Progenitor cell of endocrine pancreas (in vitro differentiated cells): ENCODE results near the gene TXNRD2. TPM values are rescaled to one million over a fixed set of nuclear protein-coding genes. Genes with fewer than 3 reads are reported as not detected.
A peak's percentile ranks its signal among the peaks of the same experiment; 100 is the strongest.

Experiments
- DNase-seq: peaks from one replicate; pipeline ENCODE4 v3.0.0; 2021; ENCODE audit warnings: low spot score; ENCODE audit not compliant: unreplicated experiment
- H3K27ac Mint-ChIP-seq: 2 replicates; pipeline ENCODE4 v1.8.0; 2021; ENCODE audit warnings: mild to moderate bottlenecking, moderate library complexity, mixed read lengths
- H3K27me3 Mint-ChIP-seq: 2 replicates; pipeline ENCODE4 v1.8.0; 2021; ENCODE audit warnings: mixed read lengths
- H3K36me3 Mint-ChIP-seq: 2 replicates; pipeline ENCODE4 v1.8.0; 2022; ENCODE audit warnings: mixed read lengths; ENCODE audit not compliant: insufficient read depth
- H3K4me1 Mint-ChIP-seq: 2 replicates; pipeline ENCODE4 v1.8.0; 2021; ENCODE audit warnings: low read depth, mixed read lengths
- H3K4me3 Mint-ChIP-seq: 2 replicates; pipeline ENCODE4 v1.8.0; 2021; ENCODE audit warnings: low read depth, mild to moderate bottlenecking, moderate library complexity, mixed read lengths
- H3K9me3 Mint-ChIP-seq: 2 replicates; pipeline ENCODE4 v1.8.0; 2021; ENCODE audit warnings: low read depth, mixed read lengths
- total RNA-seq: library from RNA; stranded (reverse); gene quantifications from 2 replicates; pipeline ENCODE4 v1.2.1, GENCODE V29; 2021
- TF ChIP-seq, protein P1 (sequence below): fragments of 200-600 bp; sonication (generic); IDR thresholded peaks from one replicate; pipeline ENCODE4 v1.5.0; 2021; ENCODE audit warnings: antibody characterized with exemption, mild to moderate bottlenecking; ENCODE audit not compliant: unreplicated experiment

TXNRD2 gene
- total RNA-seq, 1 donor from 2014 or later: 14.0 TPM

DNA sequence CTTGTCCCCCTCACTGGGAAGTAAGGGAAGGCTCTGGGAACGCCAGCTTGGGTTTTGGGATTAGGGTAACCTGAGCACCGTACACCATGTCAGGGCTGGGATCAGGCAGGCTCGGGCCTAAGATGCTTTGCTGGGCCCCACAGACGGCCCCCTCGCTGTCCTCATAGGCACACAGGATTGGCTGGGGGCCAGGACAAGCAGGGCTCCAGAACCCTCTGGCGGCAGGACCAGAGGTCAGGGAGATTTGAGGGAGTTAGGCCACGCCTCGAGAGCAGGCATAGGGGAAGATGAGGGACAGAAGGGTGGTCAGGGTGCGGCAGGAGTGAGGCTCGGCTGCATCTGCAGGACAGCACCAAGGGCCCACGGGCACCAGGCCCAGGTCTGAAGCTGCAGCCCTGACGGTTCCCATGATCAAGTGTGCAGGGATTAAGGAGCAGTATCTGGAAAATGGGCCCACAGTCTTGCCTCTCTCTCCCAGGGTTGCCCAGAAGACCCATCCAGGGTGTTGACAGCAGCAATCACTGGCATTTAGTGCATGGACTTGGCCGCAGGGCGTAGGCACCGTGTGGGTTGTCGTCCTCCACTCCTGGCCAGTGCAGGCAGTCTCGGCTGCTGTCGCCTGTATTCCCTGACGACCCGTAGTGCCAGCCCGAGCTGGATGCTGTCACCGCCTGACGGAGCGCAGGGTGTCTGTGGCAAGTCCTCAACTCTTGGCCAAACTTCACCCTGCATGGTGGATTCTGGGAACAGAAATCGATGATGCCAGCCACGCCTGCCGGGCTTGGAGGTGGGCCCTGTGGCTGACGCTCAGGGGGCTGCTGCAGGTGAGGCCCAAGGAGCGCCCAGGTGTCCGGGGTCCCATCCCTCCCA is 71.2 kb downstream of the TXNRD2 start:
- no peaks in the 10 kb centered on the region for H3K36me3 Mint-ChIP-seq
- peaks cover under 1% of the 10 kb centered on the region for H3K4me1 Mint-ChIP-seq
- H3K9me3 Mint-ChIP-seq: no peaks in the 10 kb centered on the region
- no peak overlapping the region for H3K4me3 Mint-ChIP-seq
- DNase-seq: no peak
- no peaks in the 10 kb centered on the region for H3K27me3 Mint-ChIP-seq
- TF ChIP-seq, protein P1, sequence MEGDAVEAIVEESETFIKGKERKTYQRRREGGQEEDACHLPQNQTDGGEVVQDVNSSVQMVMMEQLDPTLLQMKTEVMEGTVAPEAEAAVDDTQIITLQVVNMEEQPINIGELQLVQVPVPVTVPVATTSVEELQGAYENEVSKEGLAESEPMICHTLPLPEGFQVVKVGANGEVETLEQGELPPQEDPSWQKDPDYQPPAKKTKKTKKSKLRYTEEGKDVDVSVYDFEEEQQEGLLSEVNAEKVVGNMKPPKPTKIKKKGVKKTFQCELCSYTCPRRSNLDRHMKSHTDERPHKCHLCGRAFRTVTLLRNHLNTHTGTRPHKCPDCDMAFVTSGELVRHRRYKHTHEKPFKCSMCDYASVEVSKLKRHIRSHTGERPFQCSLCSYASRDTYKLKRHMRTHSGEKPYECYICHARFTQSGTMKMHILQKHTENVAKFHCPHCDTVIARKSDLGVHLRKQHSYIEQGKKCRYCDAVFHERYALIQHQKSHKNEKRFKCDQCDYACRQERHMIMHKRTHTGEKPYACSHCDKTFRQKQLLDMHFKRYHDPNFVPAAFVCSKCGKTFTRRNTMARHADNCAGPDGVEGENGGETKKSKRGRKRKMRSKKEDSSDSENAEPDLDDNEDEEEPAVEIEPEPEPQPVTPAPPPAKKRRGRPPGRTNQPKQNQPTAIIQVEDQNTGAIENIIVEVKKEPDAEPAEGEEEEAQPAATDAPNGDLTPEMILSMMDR: no peak
- H3K27ac Mint-ChIP-seq: no peak overlapping the region

DNA sequence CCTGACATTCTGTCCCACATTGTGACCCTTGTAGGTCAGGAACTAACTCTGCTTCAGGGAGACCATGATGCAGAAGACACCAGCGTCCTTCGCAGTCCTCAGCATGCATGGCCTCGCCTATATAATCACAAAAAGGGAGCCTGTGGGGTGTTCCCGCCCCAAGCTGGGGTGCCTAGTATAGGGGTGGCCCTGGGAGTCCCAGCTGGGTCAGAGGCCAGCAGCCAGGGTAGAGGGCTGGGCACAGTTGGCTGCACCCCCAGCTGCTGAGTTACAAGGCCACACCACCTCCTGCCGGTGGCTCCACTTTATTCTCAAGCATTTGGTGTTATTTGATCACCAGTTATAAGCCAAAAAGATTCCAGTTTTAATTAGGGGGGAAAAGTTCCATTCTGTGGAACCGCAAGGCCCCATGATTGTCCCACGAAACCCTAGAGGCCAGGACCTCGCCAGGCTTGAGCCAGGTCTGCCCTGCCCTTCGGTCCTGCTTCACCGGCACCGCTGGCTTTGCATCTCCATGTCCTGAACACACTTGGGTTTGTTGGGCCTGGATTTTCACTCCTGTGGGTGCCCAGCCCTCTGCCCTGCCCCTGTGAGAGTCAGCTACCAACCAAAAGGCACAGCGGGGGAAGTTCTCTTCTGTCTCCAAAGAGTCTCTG is 72.0 kb downstream of the TXNRD2 start:
- H3K4me1 Mint-ChIP-seq: peaks cover 3% of the 10 kb centered on the region
- no peak for DNase-seq
- H3K27ac Mint-ChIP-seq: no peak overlapping the region
- TF ChIP-seq, protein P1: no peak
- no peaks in the 10 kb centered on the region for H3K36me3 Mint-ChIP-seq
- H3K9me3 Mint-ChIP-seq: no peaks in the 10 kb centered on the region
- no peak overlapping the region for H3K4me3 Mint-ChIP-seq
- H3K27me3 Mint-ChIP-seq: no peaks in the 10 kb centered on the region

DNA sequence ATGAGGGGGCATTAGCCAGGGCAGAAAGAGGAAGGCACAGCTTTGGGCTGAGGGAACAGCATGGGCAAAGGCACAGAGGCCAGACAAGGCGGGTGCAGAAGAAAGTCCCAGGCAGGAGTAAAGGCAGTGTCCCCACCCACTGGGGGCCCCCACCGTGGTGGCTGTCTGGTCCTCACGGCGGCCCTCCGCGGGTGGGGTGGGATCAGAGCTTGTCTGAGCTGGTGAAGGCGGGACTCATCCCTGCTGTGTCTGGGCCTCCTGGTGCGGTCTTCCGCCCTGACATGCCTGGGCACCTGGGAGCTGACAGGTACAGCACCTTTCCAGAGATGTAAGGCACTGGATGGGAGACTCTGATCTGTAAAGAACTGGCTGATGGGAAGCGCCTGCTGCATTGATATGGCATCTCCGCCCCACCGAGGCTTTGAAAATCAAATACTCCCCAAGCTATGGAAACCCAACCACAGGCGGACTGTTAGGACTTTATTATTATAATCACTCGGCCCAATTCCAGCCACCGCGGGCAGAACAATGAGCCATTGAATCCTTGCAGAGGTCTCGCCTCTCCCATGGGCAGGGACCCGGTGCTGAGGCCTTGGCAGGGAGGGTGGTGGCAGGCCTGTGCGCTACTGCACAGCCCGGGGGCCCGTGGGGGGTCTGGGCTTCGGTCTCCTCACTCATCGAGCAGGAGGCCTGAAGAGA is 72.7 kb downstream of the TXNRD2 start:
- Mint-ChIP-seq H3K27ac (no peak overlapping the region), H3K9me3 (no peaks in the 10 kb centered on the region), H3K27me3 (no peaks in the 10 kb centered on the region), H3K4me3 (no peak overlapping the region), H3K4me1 (peaks cover 3% of the 10 kb centered on the region), H3K36me3 (no peaks in the 10 kb centered on the region)
- DNase-seq: no peak
- TF ChIP-seq, protein P1: no peak

DNA sequence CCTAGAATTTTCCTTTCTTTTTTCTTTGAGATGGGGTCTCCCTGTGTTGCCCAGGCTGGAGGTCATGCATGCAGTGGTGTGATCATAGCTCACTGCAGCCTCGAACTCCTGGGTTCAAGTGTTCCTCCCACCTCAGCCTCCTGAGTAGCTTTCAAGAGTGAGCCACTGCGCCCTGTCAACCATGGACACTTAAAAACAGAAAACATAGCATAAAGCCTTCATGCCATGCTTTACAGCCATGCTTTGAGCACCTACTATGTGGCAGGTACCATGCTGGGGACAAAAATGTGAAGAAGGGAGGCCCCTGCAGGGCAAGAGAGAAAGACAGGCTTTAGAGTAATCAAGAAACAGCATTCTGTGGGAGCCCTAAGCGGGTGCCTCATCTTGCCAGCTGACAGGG is 73.3 kb downstream of the TXNRD2 start:
- peak overlapping the region; percentile 16 for H3K27ac Mint-ChIP-seq

More for the DNA sequence above, 73.3 kb downstream of the TXNRD2 start:
- Mint-ChIP-seq H3K4me1 (peaks cover 3% of the 10 kb centered on the region), H3K36me3 (no peaks in the 10 kb centered on the region), H3K9me3 (no peaks in the 10 kb centered on the region), H3K27me3 (no peaks in the 10 kb centered on the region), H3K4me3 (no peak overlapping the region)
- TF ChIP-seq, protein P1: no peak
- DNase-seq: no peak
